PFSK-1 (cell line): ENCODE results near the gene DUSP28.

Experiments
- FOXP2 ChIP-seq: optimal IDR thresholded peaks from 2 replicates; pipeline ENCODE3; 2011; ENCODE audit warnings: borderline replicate concordance, control low read depth, inconsistent platforms; ENCODE audit not compliant: insufficient read depth; ENCODE audit errors: extremely low read length, extremely low read depth
- POLR2AphosphoS5 ChIP-seq: IDR thresholded peaks from 2 replicates; pipeline ENCODE4 v1.6.1; 2012; ENCODE audit warnings: low read depth, mild to moderate bottlenecking, control low read depth, low read length, moderate library complexity
- SIN3A ChIP-seq: IDR thresholded peaks from 2 replicates; pipeline ENCODE4 v1.6.1; 2012; ENCODE audit warnings: mild to moderate bottlenecking, low read length, moderate library complexity, borderline replicate concordance; ENCODE audit not compliant: insufficient read depth
- TAF1 ChIP-seq: IDR thresholded peaks from 2 replicates; pipeline ENCODE4 v1.6.1; 2012; ENCODE audit warnings: low read length, control low read depth, borderline replicate concordance; ENCODE audit not compliant: insufficient read depth
- TF ChIP-seq, protein P1 (sequence below), 2 experiments: IDR thresholded peaks; 2 replicates each; pipeline versions ENCODE4 v1.6.1 to v1.8.0; 2011 to 2012; ENCODE audit warnings: low read depth in 2 of 2, low read length in 2 of 2, control low read depth in 1 of 2, inconsistent platforms in 1 of 2, mild to moderate bottlenecking in 1 of 2, moderate library complexity in 1 of 2; ENCODE audit not compliant: insufficient read depth in 1 of 2

The DUSP28 gene

DNA sequence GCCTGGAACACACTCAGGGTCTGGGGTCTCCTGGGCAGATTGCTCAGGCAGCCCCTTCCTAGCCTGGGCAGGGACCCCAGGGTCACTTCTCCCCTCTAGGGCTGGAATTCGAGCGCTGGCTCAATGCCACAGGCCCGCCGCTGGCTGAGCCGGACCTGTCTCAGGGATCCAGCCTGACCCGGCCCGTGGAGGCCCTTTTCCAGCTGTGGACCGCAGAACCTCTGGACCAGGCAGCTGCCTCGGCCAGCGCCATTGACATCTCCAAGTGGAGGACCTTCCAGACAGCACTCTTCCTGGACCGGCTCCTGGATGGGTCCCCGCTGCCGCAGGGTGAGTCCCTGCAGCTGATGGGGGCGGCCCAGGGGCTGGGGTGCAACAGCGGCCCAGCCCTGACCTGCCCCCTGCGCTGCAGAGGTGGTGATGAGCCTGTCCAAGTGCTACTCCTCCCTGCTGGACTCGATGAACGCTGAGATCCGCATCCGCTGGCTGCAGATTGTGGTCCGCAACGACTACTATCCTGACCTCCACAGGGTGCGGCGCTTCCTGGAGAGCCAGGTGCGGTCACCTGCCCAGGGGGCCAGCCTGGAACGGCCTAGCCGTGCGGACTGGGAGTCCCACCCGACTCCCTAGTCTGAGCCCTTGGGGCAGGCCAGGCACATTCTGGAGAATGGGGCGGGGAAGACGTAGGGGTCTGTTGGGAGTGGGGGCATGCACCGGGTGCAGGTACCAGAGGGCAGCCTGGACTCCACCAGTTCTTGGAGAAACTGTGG is 16.5 kb downstream of the DUSP28 start:
- TF ChIP-seq TAF1 (no peak), SIN3A (no peak), POLR2AphosphoS5 (no peak), FOXP2 (no peak)
- TF ChIP-seq, protein P1, sequence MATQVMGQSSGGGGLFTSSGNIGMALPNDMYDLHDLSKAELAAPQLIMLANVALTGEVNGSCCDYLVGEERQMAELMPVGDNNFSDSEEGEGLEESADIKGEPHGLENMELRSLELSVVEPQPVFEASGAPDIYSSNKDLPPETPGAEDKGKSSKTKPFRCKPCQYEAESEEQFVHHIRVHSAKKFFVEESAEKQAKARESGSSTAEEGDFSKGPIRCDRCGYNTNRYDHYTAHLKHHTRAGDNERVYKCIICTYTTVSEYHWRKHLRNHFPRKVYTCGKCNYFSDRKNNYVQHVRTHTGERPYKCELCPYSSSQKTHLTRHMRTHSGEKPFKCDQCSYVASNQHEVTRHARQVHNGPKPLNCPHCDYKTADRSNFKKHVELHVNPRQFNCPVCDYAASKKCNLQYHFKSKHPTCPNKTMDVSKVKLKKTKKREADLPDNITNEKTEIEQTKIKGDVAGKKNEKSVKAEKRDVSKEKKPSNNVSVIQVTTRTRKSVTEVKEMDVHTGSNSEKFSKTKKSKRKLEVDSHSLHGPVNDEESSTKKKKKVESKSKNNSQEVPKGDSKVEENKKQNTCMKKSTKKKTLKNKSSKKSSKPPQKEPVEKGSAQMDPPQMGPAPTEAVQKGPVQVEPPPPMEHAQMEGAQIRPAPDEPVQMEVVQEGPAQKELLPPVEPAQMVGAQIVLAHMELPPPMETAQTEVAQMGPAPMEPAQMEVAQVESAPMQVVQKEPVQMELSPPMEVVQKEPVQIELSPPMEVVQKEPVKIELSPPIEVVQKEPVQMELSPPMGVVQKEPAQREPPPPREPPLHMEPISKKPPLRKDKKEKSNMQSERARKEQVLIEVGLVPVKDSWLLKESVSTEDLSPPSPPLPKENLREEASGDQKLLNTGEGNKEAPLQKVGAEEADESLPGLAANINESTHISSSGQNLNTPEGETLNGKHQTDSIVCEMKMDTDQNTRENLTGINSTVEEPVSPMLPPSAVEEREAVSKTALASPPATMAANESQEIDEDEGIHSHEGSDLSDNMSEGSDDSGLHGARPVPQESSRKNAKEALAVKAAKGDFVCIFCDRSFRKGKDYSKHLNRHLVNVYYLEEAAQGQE (IDR thresholded peaks at IDR 0.05; ENCODE audit: insufficient read depth in 1 of 2, low read depth in 2 of 2, low read length in 2 of 2) = no peak

DNA sequence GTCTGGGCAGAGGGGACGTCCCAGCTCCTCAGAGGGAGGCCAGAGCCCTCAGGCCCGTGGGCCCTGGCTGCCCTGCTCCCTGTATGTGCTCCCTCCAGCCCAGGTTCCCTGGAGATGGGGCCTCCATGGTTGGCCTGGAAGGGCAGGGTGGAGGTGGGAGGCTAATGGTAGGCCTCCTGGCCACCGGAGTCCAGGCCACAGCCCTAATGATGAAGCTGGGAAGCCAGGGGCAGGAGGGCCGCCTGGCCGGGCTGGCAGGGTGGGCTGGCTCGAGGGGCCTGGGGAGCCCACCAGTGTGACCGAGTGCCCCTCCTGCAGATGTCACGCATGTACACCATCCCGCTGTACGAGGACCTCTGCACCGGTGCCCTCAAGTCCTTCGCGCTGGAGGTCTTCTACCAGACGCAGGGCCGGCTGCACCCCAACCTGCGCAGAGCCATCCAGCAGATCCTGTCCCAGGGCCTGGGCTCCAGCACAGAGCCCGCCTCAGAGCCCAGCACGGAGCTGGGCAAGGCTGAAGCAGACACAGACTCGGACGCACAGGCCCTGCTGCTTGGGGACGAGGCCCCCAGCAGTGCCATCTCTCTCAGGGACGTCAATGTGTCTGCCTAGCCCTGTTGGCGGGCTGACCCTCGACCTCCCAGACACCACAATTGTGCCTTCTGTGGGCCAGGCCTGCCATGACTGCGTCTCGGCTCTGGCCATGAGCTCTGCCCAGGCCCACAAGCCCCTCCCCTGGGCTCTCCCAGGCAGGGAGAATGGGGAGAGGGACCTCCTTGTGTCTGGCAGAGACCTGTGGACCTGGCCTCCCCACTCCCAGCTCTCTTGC is 17.3 kb downstream of the DUSP28 start:
- TF ChIP-seq, protein P1 (IDR thresholded peaks at IDR 0.05; ENCODE audit: insufficient read depth in 1 of 2, low read depth in 2 of 2, low read length in 2 of 2) = no peak
- no peak for TF ChIP-seq FOXP2
- TF ChIP-seq SIN3A = no peak
- TF ChIP-seq TAF1 = no peak
- no peak for TF ChIP-seq POLR2AphosphoS5

DNA sequence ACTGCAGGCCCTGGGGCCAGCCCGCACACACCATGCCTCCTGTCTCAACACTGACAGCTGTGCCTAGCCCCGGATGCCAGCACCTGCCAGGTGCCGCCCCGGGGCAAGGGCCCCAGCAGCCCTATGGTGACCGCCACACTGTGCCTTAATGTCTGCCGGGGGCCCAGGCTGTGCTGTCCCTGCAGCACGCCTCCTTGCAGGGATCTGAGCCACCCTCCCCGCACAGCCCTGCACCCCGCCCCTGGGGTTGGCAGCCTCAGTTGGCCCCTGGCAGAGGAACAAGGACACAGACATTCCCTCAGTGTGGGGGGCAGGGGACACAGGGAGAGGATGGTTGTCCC is 17.9 kb downstream of the DUSP28 start:
- TF ChIP-seq POLR2AphosphoS5 (no peak), TAF1 (no peak), SIN3A (no peak), FOXP2 (no peak)
- TF ChIP-seq, protein P1 (IDR thresholded peaks at IDR 0.05; ENCODE audit: insufficient read depth in 1 of 2, low read depth in 2 of 2, low read length in 2 of 2) = no peak

DNA sequence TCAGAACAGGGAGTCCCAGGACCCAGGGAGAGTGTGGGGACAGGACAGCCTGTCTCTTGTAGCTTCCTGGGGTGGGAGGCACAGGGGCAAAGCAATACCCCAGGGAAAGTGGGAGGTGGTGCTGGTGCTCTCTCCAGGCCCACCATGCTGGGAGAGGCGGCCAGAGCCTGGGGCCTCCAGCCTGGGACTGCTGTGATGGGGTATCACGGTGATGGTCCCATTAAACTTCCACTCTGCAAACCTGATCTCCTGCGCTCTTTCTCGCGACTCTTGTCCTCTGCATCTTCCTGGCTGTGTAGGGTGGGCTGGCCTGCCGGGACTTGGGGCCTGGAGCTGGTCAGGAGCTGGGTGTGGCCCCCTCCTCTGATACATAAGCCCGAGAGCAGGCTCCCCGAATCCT is 18.3 kb downstream of the DUSP28 start:
- TF ChIP-seq TAF1 = no peak
- no peak for TF ChIP-seq FOXP2
- no peak for TF ChIP-seq POLR2AphosphoS5
- TF ChIP-seq SIN3A = no peak
- TF ChIP-seq, protein P1 (IDR thresholded peaks at IDR 0.05; ENCODE audit: insufficient read depth in 1 of 2, low read depth in 2 of 2, low read length in 2 of 2) = no peak
